HG03354 (cell line): ENCODE data around the gene BZW2.
"Not testable (repeated sequence)": the region's sequence is repeated elsewhere in the genome, so short reads cannot be mapped to it uniquely, and the experiment has no call there.

Experiments used
- ATAC-seq: cut with Tn5 transposase; IDR thresholded peaks from one replicate; pipeline ENCODE4 v1.9.1; 2021; ENCODE audit warnings: mild to moderate bottlenecking; ENCODE audit not compliant: unreplicated experiment, poor library complexity, severe bottlenecking

The BZW2 gene

GRCh38 chr7:16644157-16644556 lies 1.8 kb upstream of the BZW2 start:
- ATAC-seq: no peak

GRCh38 chr7:16644636-16645592 lies 1.1 kb upstream of the BZW2 start:
- peak; percentile 8 for ATAC-seq

GRCh38 chr7:16646472-16647072 lies 591 bp downstream of the BZW2 start:
- ATAC-seq: no peak

GRCh38 chr7:16647435-16647960 lies 1.5 kb downstream of the BZW2 start:
- ATAC-seq: no peak

- no peak for ATAC-seq
Measured at GRCh38 chr7:16648551-16648950, 2.6 kb downstream of the BZW2 start.

- no peak for ATAC-seq
Measured at GRCh38 chr7:16649196-16649595, 3.2 kb downstream of the BZW2 start.

- ATAC-seq: no peak
Measured at GRCh38 chr7:16650266-16650665, 4.3 kb downstream of the BZW2 start.

GRCh38 chr7:16651396-16652239 lies 5.6 kb downstream of the BZW2 start:
- no peak for ATAC-seq

GRCh38 chr7:16652240-16652583 lies 6.2 kb downstream of the BZW2 start:
- ATAC-seq: no peak

- no peak for ATAC-seq
Measured at GRCh38 chr7:16652888-16653287, 6.9 kb downstream of the BZW2 start.

GRCh38 chr7:16655394-16655793 lies 9.4 kb downstream of the BZW2 start:
- no peak for ATAC-seq

GRCh38 chr7:16656141-16656540 lies 10.2 kb downstream of the BZW2 start:
- ATAC-seq: no peak

- ATAC-seq: no peak
Measured at GRCh38 chr7:16657656-16658279, 11.8 kb downstream of the BZW2 start.

- ATAC-seq: not testable (repeated sequence)
Measured at GRCh38 chr7:16659854-16660497, 14.0 kb downstream of the BZW2 start.

- no peak for ATAC-seq
Measured at GRCh38 chr7:16660702-16661464, 14.9 kb downstream of the BZW2 start.

GRCh38 chr7:16661924-16662323 lies 15.9 kb downstream of the BZW2 start:
- ATAC-seq: no peak

- no peak for ATAC-seq
Measured at GRCh38 chr7:16667355-16667754, 21.4 kb downstream of the BZW2 start.

GRCh38 chr7:16668049-16668858 lies 22.3 kb downstream of the BZW2 start:
- no peak for ATAC-seq
